GM12801 (cell line): ENCODE data around the gene RNF220.

Experiments
- CTCF ChIP-seq: IDR thresholded peaks from one replicate; pipeline ENCODE4 v1.5.1; 2011; ENCODE audit warnings: control low read depth; ENCODE audit not compliant: insufficient read length; ENCODE audit errors: extremely low read depth

Gene RNF220

GRCh38 chr1:44611866-44612265 is 206.8 kb downstream of the RNF220 start:
- no peak for TF ChIP-seq CTCF

GRCh38 chr1:44613941-44614340 is 208.9 kb downstream of the RNF220 start:
- no peak for TF ChIP-seq CTCF

- TF ChIP-seq CTCF: no peak
Observed at GRCh38 chr1:44616284-44616990, 211.4 kb downstream of the RNF220 start.

GRCh38 chr1:44616991-44617702 is 212.1 kb downstream of the RNF220 start:
- TF ChIP-seq CTCF: no peak

GRCh38 chr1:44617703-44618029 is 212.6 kb downstream of the RNF220 start:
- no peak for TF ChIP-seq CTCF

GRCh38 chr1:44619261-44619900 is 214.3 kb downstream of the RNF220 start:
- TF ChIP-seq CTCF: no peak

- no peak for TF ChIP-seq CTCF
Observed at GRCh38 chr1:44620072-44620471, 215.0 kb downstream of the RNF220 start.
